ENCODE results near the gene ADPRS. TPM values are rescaled to one million over a fixed set of nuclear protein-coding genes. Genes with fewer than 3 reads are reported as not detected.
A peak's percentile ranks its signal among the peaks of the same experiment; 100 is the strongest.

The ADPRS gene
- total and polyA plus RNA-seq, 2 donors (not counting 3 experiments of a cell fraction or from before 2014, with no cell fraction given): 32.9 to 48.1 TPM

DNA sequence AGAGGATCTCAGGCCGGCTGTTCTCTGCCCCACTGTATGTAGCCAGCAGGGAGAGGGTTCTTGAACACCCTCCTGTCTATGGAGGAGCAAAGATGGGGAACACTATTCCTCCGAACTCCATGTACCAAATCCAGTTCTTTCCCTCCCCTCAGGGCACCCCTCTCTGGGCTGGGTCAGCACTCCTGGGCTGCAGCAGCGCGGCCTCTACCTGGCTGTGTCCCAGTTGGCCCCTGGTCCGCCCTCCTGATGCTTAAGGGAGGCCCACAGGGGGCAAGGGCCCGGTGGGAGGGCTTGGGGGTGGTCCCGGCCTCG, 471 bp upstream of the ADPRS start:
- CTCF ChIA-PET: no interaction called here
- Histone ChIP-seq H3K9me3 (replicated peaks; ENCODE audit: control insufficient read depth, insufficient read depth, low read length) (no peaks in the 10 kb centered on the region), H3K4me1 (ENCODE audit: control insufficient read depth, extremely low read depth, insufficient read depth, low read length) (peaks cover 8% of the 10 kb centered on the region), H4K20me1 (replicated peaks; ENCODE audit: control insufficient read depth, extremely low read depth, insufficient read depth, low read length) (no peaks in the 10 kb centered on the region), H3K27me3 (ENCODE audit: control insufficient read depth in 2 of 2, insufficient read depth in 2 of 2, low read length in 2 of 2) (no peaks in the 10 kb centered on the region), H3K79me2 (ENCODE audit: control insufficient read depth, insufficient read depth, low read length) (peaks cover 22% of the 10 kb centered on the region), H3K4me2 (ENCODE audit: insufficient read depth, low read length) (peak overlapping the region; percentile 44), H3K9ac (replicated peaks; ENCODE audit: extremely low read depth, insufficient read depth, low read length) (no peak overlapping the region), H3K9me1 (replicated peaks; ENCODE audit: control insufficient read depth, extremely low read depth, insufficient read depth, low read length) (no peaks in the 10 kb centered on the region), H3K27ac (ENCODE audit: insufficient read depth, low read depth, low read length) (no peak overlapping the region), H3K36me3 (ENCODE audit: control insufficient read depth in 2 of 2, extremely low read depth in 1 of 2, insufficient read depth in 2 of 2, low read length in 2 of 2) (peaks cover 10 to 22% of the 10 kb centered on the region in 2 experiments), H2AFZ (ENCODE audit: low read depth, low read length) (peak overlapping the region; percentile 94), H3K4me3 (replicated peaks in 1 of 3; ENCODE audit: insufficient read depth in 1 of 3, low read depth in 1 of 3, low read length in 3 of 3) (peak overlapping the region in 2 of 3 experiments; percentile 14 to 96)
- POLR2A ChIA-PET: no interaction called here
- FAIRE-seq (no peak), DNase-seq (ENCODE audit: low read depth, low spot score) (no peak)
- no TSS peak for BruUV-seq (replicated peaks)
- dilution Hi-C loops (cut with MboI; ENCODE audit: extremely low pct_ligation_motif_present, low sequenced_read_pairs): no loop called here
- no peak for TF ChIP-seq JUN (IDR thresholded peaks at IDR 0.05; ENCODE audit: borderline replicate concordance, insufficient read depth, insufficient read length, low read depth)
- intact Hi-C loops (cut with micrococcal nuclease): loop anchor here (1.0 kb wide), 2 partner anchors 157 to 205 kb away; partner anchors contain the start of genes AGO1 and AGO3

GRCh38 chr1:36089393-36090121, 865 bp downstream of the ADPRS start:
- peak overlapping the region; percentile 66 for H2AFZ ChIP-seq (ENCODE audit: low read depth, low read length)
- CTCF ChIA-PET: interaction anchor here (1.8 kb wide), 1 partner anchor 45 kb away, joined by 9 read pairs; no protein-coding TSS in a partner anchor
- H4K20me1 ChIP-seq (replicated peaks; ENCODE audit: control insufficient read depth, extremely low read depth, insufficient read depth, low read length): no peaks in the 10 kb centered on the region
- intact Hi-C loops (cut with micrococcal nuclease) (no loop called here), dilution Hi-C loops (cut with MboI; ENCODE audit: extremely low pct_ligation_motif_present, low sequenced_read_pairs) (no loop called here)
- H3K36me3 ChIP-seq (ENCODE audit: control insufficient read depth in 2 of 2, extremely low read depth in 1 of 2, insufficient read depth in 2 of 2, low read length in 2 of 2): peaks cover 14 to 34% of the 10 kb centered on the region in 2 experiments
- FAIRE-seq (no peak), DNase-seq (ENCODE audit: low read depth, low spot score) (peak; percentile 66)
- no peaks in the 10 kb centered on the region for H3K9me3 ChIP-seq (replicated peaks; ENCODE audit: control insufficient read depth, insufficient read depth, low read length)
- TF ChIP-seq EZH2 (IDR thresholded peaks at IDR 0.05; ENCODE audit: borderline replicate concordance, low read depth, low read length, severe bottlenecking) (no peak), MAX (IDR thresholded peaks at IDR 0.05; ENCODE audit: insufficient read depth, insufficient read length) (peak; percentile 20), JUN (IDR thresholded peaks at IDR 0.05; ENCODE audit: borderline replicate concordance, insufficient read depth, insufficient read length, low read depth) (no peak), MYC (IDR thresholded peaks at IDR 0.05; ENCODE audit: low read depth, low read length) (no peak), GATA2 (IDR thresholded peaks at IDR 0.05; ENCODE audit: insufficient read depth, insufficient read length, low read depth, low read length) (no peak)
- TF ChIP-seq, protein P1, sequence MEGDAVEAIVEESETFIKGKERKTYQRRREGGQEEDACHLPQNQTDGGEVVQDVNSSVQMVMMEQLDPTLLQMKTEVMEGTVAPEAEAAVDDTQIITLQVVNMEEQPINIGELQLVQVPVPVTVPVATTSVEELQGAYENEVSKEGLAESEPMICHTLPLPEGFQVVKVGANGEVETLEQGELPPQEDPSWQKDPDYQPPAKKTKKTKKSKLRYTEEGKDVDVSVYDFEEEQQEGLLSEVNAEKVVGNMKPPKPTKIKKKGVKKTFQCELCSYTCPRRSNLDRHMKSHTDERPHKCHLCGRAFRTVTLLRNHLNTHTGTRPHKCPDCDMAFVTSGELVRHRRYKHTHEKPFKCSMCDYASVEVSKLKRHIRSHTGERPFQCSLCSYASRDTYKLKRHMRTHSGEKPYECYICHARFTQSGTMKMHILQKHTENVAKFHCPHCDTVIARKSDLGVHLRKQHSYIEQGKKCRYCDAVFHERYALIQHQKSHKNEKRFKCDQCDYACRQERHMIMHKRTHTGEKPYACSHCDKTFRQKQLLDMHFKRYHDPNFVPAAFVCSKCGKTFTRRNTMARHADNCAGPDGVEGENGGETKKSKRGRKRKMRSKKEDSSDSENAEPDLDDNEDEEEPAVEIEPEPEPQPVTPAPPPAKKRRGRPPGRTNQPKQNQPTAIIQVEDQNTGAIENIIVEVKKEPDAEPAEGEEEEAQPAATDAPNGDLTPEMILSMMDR (IDR thresholded peaks at IDR 0.05; ENCODE audit: extremely low read depth in 1 of 2, insufficient read depth in 1 of 2, low read depth in 1 of 2, low read length in 2 of 2): no peak
- TSS peak; percentile 68 for BruUV-seq (replicated peaks)
- H3K9ac ChIP-seq (replicated peaks; ENCODE audit: extremely low read depth, insufficient read depth, low read length): peak overlapping the region; percentile 73
- H3K4me2 ChIP-seq (ENCODE audit: insufficient read depth, low read length): peak overlapping the region; percentile 86
- peaks cover 22% of the 10 kb centered on the region for H3K79me2 ChIP-seq (ENCODE audit: control insufficient read depth, insufficient read depth, low read length)
- peak overlapping the region; percentile 68 to 96 (median 83) for H3K4me3 ChIP-seq (replicated peaks in 1 of 3; ENCODE audit: insufficient read depth in 1 of 3, low read depth in 1 of 3, low read length in 3 of 3)
- POLR2A ChIA-PET: no interaction called here
- H3K4me1 ChIP-seq (ENCODE audit: control insufficient read depth, extremely low read depth, insufficient read depth, low read length): peaks cover 8% of the 10 kb centered on the region
- peak overlapping the region; percentile 35 for H3K27ac ChIP-seq (ENCODE audit: insufficient read depth, low read depth, low read length)
- H3K9me1 ChIP-seq (replicated peaks; ENCODE audit: control insufficient read depth, extremely low read depth, insufficient read depth, low read length): no peaks in the 10 kb centered on the region
- H3K27me3 ChIP-seq (ENCODE audit: control insufficient read depth in 2 of 2, insufficient read depth in 2 of 2, low read length in 2 of 2): no peaks in the 10 kb centered on the region

Data from endothelial cell of umbilical vein (primary cell).